CD4-positive, alpha-beta T cell (primary cell): ENCODE results near the gene PLCB1. TPM values are rescaled to one million over a fixed set of nuclear protein-coding genes. Genes with fewer than 3 reads are reported as not detected.

Experiments used
- ATAC-seq: fragments of 200-7000 bp; cut with Tn5 transposase; one replicate; pipeline ENCODE4 v1.10.0; 2022; ENCODE audit warnings: mild to moderate bottlenecking; ENCODE audit not compliant: poor library complexity
- CTCF ChIA-PET: fragments of 350-600 bp; sonication (Branson Sonifier 250); formaldehyde crosslinking; loops from one replicate; lab custom pipeline; 2021; ENCODE audit warnings: antibody characterized with exemption, inconsistent platforms; lab: Charles Lee
- POLR2A ChIA-PET: fragments of 350-600 bp; sonication (Branson Sonifier 250); formaldehyde crosslinking; loops from one replicate; lab custom pipeline; 2021; ENCODE audit warnings: antibody characterized with exemption, inconsistent platforms; lab: Charles Lee
- DNase-seq, 14 experiments: peaks; one replicate each; pipeline ENCODE4 v3.0.0-alpha.2; 2013 to 2020; ENCODE audit warnings: mixed read lengths in 2 of 14
- H3K27ac ChIP-seq, 2 donors: one replicate each; pipeline versions ENCODE4 v1.5.1 to v1.7.0; 2013; ENCODE audit warnings: low read length in 2 of 2, low read depth in 1 of 2, mild to moderate bottlenecking in 1 of 2
- H3K27me3 ChIP-seq, 2 experiments: 1 replicate in 1 of 2; 2 replicates in 1 of 2; pipeline versions ENCODE4 v1.6.1 to v1.7.0; 2013; ENCODE audit warnings: low read length in 2 of 2, control low read depth in 1 of 2, mild to moderate bottlenecking in 1 of 2, moderate library complexity in 1 of 2; ENCODE audit not compliant: insufficient read depth in 2 of 2, control insufficient read depth in 1 of 2
- H3K36me3 ChIP-seq: one replicate; pipeline ENCODE4 v1.6.1; 2013; ENCODE audit warnings: low read length, control low read depth; ENCODE audit not compliant: insufficient read depth
- H3K4me1 ChIP-seq: one replicate; pipeline ENCODE4 v1.6.1; 2013; ENCODE audit warnings: low read length, control low read depth; ENCODE audit not compliant: insufficient read depth
- H3K4me3 ChIP-seq: one replicate; pipeline ENCODE4 v1.5.1; 2013; ENCODE audit warnings: mild to moderate bottlenecking, low read length, moderate library complexity
- H3K9me3 ChIP-seq, 2 experiments: 1 replicate in 1 of 2; 2 replicates in 1 of 2; pipeline versions ENCODE4 v1.6.1 to v1.7.0; 2013; ENCODE audit warnings: low read length in 2 of 2, mild to moderate bottlenecking in 2 of 2, control low read depth in 1 of 2, moderate library complexity in 1 of 2; ENCODE audit not compliant: control insufficient read depth in 1 of 2, insufficient read depth in 1 of 2
- H3K27ac Mint-ChIP-seq: one replicate; pipeline ENCODE4 v1.8.0; 2020; ENCODE audit warnings: mixed read lengths
- H3K27me3 Mint-ChIP-seq: one replicate; pipeline ENCODE4 v1.8.0; 2021; ENCODE audit warnings: mixed read lengths
- H3K36me3 Mint-ChIP-seq: one replicate; pipeline ENCODE4 v1.8.0; 2021; ENCODE audit warnings: low read depth, mixed read lengths
- H3K4me1 Mint-ChIP-seq: one replicate; pipeline ENCODE4 v1.8.0; 2021; ENCODE audit warnings: low read depth, mixed read lengths
- H3K4me3 Mint-ChIP-seq: one replicate; pipeline ENCODE4 v1.8.0; 2020; ENCODE audit warnings: mild to moderate bottlenecking, mixed read lengths
- H3K9me3 Mint-ChIP-seq: one replicate; pipeline ENCODE4 v1.8.0; 2020; ENCODE audit warnings: mixed read lengths
- CTCF ChIP-seq: fragments of 200-600 bp; IDR thresholded peaks from one replicate; pipeline ENCODE4 v1.8.0; 2022; ENCODE audit warnings: antibody characterized with exemption, mild to moderate bottlenecking
- intact Hi-C, 2 experiments: fragments of 100-400 bp; cut with DNase I in 1 of 2; cut with micrococcal nuclease in 1 of 2; formaldehyde crosslinking; loops; one replicate each; pipeline versions ENCODE4 v1.15.1 to v1.9.0; 2023 to 2025; cut with DNase I, micrococcal nuclease
- total RNA-seq, 174 experiments: library from RNA in 2 of 174; stranded (reverse) in 2 of 174; gene quantifications; one replicate each; pipeline ENCODE4 v1.2.3 and lab custom pipeline; 2021 to 2026

Gene PLCB1
- total RNA-seq, 2 experiments from 2014 or later, result 3.8 to 5.6 TPM

GRCh38 chr20:8267009-8267408 is 134.9 kb downstream of the PLCB1 start:
- CTCF ChIA-PET, result no interaction called here
- DNase-seq (no peak), ATAC-seq (no peak)
- Histone ChIP-seq H3K27me3 (no peaks in the 10 kb centered on the region), H3K4me3 (no peak overlapping the region), H3K9me3 (peaks cover 0 to 4% of the 10 kb centered on the region in 2 experiments), H3K36me3 (no peaks in the 10 kb centered on the region), H3K27ac (no peak overlapping the region), H3K4me1 (no peaks in the 10 kb centered on the region)
- no peaks in the 10 kb centered on the region for H3K36me3 Mint-ChIP-seq
- H3K9me3 Mint-ChIP-seq, result no peaks in the 10 kb centered on the region
- POLR2A ChIA-PET, result no interaction called here
- no peaks in the 10 kb centered on the region for H3K4me1 Mint-ChIP-seq
- intact Hi-C loops, result no loop called here
- H3K4me3 Mint-ChIP-seq, result no peak overlapping the region
- TF ChIP-seq CTCF, result no peak
- no peak overlapping the region for H3K27ac Mint-ChIP-seq
- no peaks in the 10 kb centered on the region for H3K27me3 Mint-ChIP-seq

- no peaks in the 10 kb centered on the region for H3K36me3 ChIP-seq
- H3K4me1 ChIP-seq, result no peaks in the 10 kb centered on the region
- POLR2A ChIA-PET, result no interaction called here
- intact Hi-C loops, result no loop called here
- H3K9me3 Mint-ChIP-seq, result no peaks in the 10 kb centered on the region
- H3K4me3 ChIP-seq, result no peak overlapping the region
- H3K27me3 ChIP-seq, result no peaks in the 10 kb centered on the region
- TF ChIP-seq CTCF, result no peak
- ATAC-seq, result no peak
- H3K27ac Mint-ChIP-seq, result no peak overlapping the region
- H3K4me3 Mint-ChIP-seq, result no peak overlapping the region
- H3K27me3 Mint-ChIP-seq, result peaks cover 4% of the 10 kb centered on the region
- CTCF ChIA-PET, result no interaction called here
- no peaks in the 10 kb centered on the region for H3K36me3 Mint-ChIP-seq
- peaks cover 0 to 1% of the 10 kb centered on the region in 2 experiments for H3K9me3 ChIP-seq
- H3K27ac ChIP-seq, result no peak overlapping the region
- H3K4me1 Mint-ChIP-seq, result no peaks in the 10 kb centered on the region
- peak in 2 of 14 experiments; percentile 1 to 8 for DNase-seq
Observed at GRCh38 chr20:8271727-8272126, 139.7 kb downstream of the PLCB1 start.

- ChIA-PET POLR2A (no interaction called here), CTCF (no interaction called here)
- Mint-ChIP-seq H3K4me1 (no peaks in the 10 kb centered on the region), H3K27me3 (peaks cover 4% of the 10 kb centered on the region), H3K9me3 (no peaks in the 10 kb centered on the region), H3K4me3 (no peak overlapping the region), H3K27ac (no peak overlapping the region), H3K36me3 (no peaks in the 10 kb centered on the region)
- intact Hi-C loops, result no loop called here
- Histone ChIP-seq H3K27ac (no peak overlapping the region), H3K4me3 (no peak overlapping the region), H3K9me3 (no peaks in the 10 kb centered on the region), H3K4me1 (no peaks in the 10 kb centered on the region), H3K27me3 (no peaks in the 10 kb centered on the region), H3K36me3 (no peaks in the 10 kb centered on the region)
- TF ChIP-seq CTCF, result no peak
- DNase-seq (peak in 1 of 14 experiments; percentile 1), ATAC-seq (no peak)
Observed at GRCh38 chr20:8272766-8273165, 140.7 kb downstream of the PLCB1 start.
